ENCODE results near the gene HNRNPUL1.

HNRNPUL1 gene

GRCh38 chr19:41221514-41222205 is 42.5 kb upstream of the HNRNPUL1 start:
- no peak overlapping the region for H3K4me3 ChIP-seq (ENCODE audit: low read depth, low read length)
- DNase-seq (ENCODE audit: low read depth) = no peak
- TF ChIP-seq, protein P1, sequence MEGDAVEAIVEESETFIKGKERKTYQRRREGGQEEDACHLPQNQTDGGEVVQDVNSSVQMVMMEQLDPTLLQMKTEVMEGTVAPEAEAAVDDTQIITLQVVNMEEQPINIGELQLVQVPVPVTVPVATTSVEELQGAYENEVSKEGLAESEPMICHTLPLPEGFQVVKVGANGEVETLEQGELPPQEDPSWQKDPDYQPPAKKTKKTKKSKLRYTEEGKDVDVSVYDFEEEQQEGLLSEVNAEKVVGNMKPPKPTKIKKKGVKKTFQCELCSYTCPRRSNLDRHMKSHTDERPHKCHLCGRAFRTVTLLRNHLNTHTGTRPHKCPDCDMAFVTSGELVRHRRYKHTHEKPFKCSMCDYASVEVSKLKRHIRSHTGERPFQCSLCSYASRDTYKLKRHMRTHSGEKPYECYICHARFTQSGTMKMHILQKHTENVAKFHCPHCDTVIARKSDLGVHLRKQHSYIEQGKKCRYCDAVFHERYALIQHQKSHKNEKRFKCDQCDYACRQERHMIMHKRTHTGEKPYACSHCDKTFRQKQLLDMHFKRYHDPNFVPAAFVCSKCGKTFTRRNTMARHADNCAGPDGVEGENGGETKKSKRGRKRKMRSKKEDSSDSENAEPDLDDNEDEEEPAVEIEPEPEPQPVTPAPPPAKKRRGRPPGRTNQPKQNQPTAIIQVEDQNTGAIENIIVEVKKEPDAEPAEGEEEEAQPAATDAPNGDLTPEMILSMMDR (conservative IDR thresholded peaks at IDR 0.05; ENCODE audit: low read depth, low read length) = no peak

DNA sequence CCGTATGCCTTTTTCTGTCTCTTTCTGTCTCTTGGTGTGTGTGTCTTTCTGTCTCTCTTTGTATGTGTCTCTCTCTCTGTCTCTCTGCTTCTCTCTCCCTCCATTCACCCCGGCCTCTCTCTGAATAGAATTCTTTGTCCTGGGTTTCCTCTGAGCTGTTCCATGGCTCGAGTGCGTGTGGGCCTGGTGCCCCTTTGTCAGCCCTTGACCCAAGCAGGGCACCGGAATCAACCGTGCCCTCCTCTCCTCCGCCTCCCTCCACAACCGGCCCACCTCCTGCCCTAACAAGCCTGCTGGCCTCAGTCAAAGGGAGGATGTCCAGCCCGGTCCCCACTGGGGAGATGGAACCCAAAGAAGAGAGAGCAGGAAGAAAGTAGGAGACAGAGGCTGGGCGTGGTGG is 41.9 kb upstream of the HNRNPUL1 start:
- no peak for DNase-seq (ENCODE audit: low read depth)
- H3K4me3 ChIP-seq (ENCODE audit: low read depth, low read length) = no peak overlapping the region

GRCh38 chr19:41223431-41224234 is 40.5 kb upstream of the HNRNPUL1 start:
- peak; percentile 73 for DNase-seq (ENCODE audit: low read depth)
- TF ChIP-seq, protein P1 (conservative IDR thresholded peaks at IDR 0.05; ENCODE audit: low read depth, low read length) = no peak
- peak overlapping the region; percentile 20 for H3K4me3 ChIP-seq (ENCODE audit: low read depth, low read length)

More for the DNA sequence above, 41.9 kb upstream of the HNRNPUL1 start:
- TF ChIP-seq, protein P1 (conservative IDR thresholded peaks at IDR 0.05; ENCODE audit: low read depth, low read length) = no peak

GRCh38 chr19:41224632-41225031 is 39.5 kb upstream of the HNRNPUL1 start:
- no peak overlapping the region for H3K4me3 ChIP-seq (ENCODE audit: low read depth, low read length)
- TF ChIP-seq, protein P1 (conservative IDR thresholded peaks at IDR 0.05; ENCODE audit: low read depth, low read length) = no peak
- no peak for DNase-seq (ENCODE audit: low read depth)

- peak; percentile 96 for DNase-seq (ENCODE audit: low read depth)
- peak overlapping the region; percentile 46 for H3K4me3 ChIP-seq (ENCODE audit: low read depth, low read length)
- TF ChIP-seq, protein P1 (conservative IDR thresholded peaks at IDR 0.05; ENCODE audit: low read depth, low read length) = no peak
These were observed 38.7 kb upstream of the HNRNPUL1 start for GRCh38 chr19:41225238-41226052.

DNA sequence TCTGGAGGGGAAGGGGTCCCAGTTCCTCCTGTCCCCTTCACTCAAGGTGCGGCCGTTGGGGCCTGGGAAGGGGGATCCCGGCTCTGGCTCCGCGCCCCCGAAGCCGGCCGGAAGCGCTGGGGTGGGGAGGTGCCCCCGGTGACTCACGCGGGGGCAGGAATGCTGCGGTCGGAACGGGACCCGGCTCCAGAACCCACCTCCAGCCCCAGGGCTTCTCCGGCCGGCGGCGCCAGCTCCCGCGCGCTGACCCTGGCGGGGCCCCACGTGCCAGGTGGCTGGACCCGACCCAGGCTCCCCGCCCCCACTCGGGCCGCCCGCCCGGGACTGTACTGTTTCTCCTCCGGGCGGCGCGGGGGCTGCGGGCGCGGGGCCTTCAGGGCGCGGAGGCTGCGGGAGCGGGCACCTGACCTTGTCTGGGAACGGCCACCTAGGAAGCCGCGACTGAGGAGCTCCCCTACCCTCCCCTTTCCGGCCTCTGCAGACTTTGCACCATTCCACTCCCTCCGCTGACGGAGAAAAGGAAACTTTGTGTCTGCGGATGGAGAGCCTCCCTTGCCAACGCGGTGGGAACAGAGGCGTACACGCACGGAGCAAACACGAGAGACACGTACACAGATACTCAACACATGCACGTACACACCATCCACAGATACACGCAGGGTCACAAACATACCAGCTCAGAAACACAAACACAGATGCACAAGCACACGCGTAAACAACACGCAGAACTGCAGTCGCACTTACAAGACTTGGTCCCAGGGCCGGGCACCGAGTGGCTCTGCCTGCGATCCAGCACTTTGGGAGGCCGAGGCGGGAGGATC is 37.9 kb upstream of the HNRNPUL1 start:
- peak overlapping the region; percentile 46 for H3K4me3 ChIP-seq (ENCODE audit: low read depth, low read length)
- TF ChIP-seq, protein P1 (conservative IDR thresholded peaks at IDR 0.05; ENCODE audit: low read depth, low read length) = peak; percentile 22
- DNase-seq (ENCODE audit: low read depth) = peak; percentile 77
